ENCODE measurements around the gene DUSP2.

DNA sequence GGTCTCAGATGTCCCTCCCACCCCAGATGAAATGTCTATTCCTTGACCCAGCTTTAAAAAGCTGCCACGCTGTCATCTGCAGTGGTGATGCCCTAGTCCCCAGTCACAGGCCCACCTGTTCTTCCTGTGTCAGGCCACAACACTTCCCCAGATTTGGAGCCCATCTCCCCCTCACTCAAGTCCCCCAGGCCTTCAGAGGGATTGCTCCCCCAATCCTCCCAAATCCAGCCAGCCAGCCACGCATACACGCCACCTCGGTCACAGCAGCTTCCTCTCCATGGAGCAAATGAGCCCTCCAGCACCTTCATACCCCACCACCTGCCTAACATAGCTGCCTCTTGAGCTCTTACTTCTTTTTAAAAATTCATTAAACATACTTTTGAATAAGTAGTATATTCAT lies 14.8 kb downstream of the DUSP2 start:
- TF ChIP-seq, protein P1, sequence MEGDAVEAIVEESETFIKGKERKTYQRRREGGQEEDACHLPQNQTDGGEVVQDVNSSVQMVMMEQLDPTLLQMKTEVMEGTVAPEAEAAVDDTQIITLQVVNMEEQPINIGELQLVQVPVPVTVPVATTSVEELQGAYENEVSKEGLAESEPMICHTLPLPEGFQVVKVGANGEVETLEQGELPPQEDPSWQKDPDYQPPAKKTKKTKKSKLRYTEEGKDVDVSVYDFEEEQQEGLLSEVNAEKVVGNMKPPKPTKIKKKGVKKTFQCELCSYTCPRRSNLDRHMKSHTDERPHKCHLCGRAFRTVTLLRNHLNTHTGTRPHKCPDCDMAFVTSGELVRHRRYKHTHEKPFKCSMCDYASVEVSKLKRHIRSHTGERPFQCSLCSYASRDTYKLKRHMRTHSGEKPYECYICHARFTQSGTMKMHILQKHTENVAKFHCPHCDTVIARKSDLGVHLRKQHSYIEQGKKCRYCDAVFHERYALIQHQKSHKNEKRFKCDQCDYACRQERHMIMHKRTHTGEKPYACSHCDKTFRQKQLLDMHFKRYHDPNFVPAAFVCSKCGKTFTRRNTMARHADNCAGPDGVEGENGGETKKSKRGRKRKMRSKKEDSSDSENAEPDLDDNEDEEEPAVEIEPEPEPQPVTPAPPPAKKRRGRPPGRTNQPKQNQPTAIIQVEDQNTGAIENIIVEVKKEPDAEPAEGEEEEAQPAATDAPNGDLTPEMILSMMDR (IDR thresholded peaks at IDR 0.05) = no peak
- TF ChIP-seq POLR2A (IDR thresholded peaks at IDR 0.05) = no peak

Measured in body of pancreas (tissue), 4 donors.